CD4-positive, alpha-beta T cell treated with Interleukin-2 at 100 ng/mL for 4 hours (primary cell): Measurements from ENCODE around the gene CAVIN2.

Experiments used
- DNase-seq: peaks from one replicate; pipeline ENCODE4 v3.0.0-alpha.2; 2020; ENCODE audit warnings: low spot score

CAVIN2 gene

DNA sequence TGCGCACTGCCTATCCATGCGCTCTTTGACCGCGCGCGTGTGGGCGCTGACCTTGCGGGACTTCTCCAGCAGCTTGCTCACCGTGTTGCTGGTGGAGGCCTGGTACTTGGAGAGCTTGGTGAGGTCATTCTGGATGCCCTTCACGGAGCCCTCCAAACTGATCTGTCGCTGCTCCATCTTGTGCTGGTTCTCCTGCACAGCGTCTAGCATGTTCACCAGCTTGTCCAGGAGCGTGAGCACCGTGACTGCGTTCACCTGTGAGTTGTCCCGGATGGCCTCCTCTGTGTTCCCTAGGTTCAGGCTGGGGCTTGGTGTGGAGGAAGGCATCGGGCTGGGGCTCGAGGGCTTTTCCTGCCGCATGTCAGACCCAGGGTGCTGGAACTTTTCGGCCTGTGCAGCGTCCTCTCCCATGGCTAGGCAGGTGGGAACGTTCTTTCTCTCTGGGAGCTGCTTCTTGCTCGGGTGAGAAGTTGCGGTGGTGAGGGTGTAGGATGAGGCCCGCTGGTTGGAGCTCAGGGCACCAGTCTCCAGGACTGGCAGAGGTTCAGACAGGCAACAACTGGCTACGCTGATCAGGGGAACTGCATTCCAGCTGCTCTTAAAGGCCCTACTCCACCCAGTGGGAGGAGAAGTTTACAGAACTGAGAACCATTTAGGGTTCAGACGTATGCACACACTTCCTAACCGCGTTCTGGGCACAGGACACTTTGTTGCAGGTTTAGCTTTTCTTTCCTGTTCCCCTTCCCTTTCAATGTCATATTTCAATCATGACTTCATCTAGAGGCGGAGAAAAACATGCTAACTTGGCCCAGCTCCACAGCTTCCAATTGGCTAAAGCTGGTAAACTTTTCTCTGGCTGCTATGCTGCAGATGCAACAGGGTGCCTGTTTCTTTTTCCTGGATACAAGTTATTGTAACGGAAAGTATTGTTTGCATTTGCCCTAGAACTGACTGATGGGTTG is at the start of gene CAVIN2:
TSS of gene CAVIN2 (minus strand) at position 574 of the 962 bp plus-strand sequence. CDS start at position 411, 163 bp downstream.
- no peak for DNase-seq

- no peak for DNase-seq
Measured at GRCh38 chr2:191895743-191896142, 48.9 kb upstream of the CAVIN2 start.

DNA sequence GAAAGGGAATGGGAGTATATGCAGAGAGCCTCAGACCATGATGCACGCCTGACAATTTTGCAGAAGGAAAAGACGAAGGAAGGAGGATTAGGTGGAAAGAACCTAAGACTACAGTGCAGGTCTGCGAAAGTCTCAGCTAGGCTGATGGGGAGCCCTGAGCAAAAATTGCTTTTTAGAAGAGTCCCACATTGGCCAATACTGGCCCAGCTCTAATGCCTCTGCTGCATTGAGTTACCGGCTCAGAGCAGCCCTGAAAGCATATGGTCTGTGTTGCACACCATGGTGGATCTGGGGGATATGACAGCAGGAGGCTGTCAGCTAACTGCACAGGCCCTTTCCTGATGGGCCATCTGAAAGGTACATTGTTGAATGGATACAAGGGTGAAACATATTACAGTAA is 48.3 kb upstream of the CAVIN2 start:
- DNase-seq: no peak

- DNase-seq: no peak
Measured at GRCh38 chr2:191894681-191895147, 47.8 kb upstream of the CAVIN2 start.

DNA sequence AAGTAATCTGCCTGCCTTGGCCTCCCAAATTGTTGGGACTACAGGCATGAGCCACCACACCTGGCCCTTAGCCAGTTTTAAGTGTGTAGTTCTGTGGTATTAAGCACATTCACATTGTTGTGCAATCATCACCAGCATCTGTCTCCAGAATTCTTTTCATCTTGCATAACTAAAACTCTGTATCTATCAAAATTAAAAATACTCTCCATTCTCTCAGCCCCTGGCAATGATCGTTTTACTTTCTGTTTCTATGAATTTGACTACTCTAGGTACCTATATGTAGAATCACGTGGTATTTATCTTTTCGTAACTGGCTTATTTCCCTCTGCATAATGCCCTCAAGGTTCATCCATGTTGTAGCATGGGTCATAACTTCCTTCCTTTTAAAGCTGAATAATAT is 45.5 kb upstream of the CAVIN2 start:
- no peak for DNase-seq

DNA sequence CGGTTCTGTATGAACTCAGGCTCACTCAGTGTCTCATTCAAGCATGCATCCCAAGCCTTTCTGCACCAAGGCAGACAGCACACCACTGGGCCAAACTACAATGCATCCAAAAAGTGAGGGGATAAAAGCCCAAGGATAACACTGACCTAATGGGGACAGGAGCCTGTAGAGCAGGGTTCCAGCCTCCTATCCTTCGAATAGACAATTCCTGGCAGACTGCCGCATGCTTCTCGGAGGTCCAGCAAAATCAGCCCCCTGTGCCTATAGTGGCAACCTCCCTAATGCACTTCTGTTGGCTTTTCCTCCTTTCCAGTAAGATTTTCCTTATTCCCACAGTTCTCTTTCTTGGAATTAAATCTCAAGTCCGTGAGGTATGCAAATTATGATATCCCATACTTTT is 44.8 kb upstream of the CAVIN2 start:
- DNase-seq: no peak

DNA sequence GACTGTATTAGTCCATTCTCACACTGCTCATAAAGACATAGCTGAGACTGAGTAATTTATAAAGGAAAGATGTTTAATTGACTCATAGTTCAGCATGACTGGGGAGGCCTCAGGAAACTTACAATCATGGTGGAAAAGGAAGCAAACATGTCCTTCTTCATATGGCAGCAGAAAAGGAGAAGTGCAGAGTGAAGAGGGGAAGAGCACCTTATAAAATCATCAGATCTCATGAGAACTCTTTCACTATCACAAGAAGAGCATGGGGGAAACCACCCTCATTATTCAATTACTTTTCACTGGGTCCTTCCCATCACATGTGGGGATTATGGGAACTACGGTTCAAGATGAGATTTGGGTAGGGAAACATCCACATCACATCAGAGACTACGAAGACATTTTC is 43.0 kb upstream of the CAVIN2 start:
- DNase-seq: no peak

DNA sequence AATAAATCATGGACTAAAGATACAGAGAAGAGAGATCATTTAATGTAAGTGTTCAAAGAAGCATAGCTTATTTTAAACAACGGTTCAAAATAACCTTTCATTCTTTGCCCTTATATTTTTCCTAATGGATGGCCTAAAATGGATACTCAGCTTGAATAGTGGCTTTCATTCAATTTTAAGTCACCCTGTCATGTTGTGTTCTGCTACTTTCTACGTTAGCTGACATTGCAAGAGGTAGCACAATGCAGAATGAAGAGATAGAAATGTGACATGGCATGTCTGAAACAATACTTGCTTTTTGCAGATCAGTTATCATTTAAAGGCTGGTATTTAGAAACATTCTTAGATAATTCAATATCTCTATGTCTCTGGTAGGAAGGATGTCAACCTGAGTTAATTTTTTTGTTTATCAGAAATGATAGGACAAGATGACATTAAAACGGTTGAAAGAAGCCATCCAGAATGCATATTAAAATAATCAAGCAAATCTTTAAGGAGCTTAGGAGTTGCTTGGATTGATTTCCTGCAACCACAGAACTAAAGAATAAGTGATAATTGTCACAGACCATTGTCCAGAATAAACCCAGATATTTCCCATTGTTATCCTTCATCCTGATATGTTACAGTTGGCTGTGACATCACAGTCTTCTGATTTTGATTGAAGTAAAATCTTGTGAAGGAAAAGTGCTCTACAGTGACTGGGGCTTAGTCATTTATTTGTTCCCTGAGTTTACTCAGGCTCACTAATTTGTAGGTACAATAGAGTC is 41.7 kb upstream of the CAVIN2 start:
- DNase-seq: no peak

DNA sequence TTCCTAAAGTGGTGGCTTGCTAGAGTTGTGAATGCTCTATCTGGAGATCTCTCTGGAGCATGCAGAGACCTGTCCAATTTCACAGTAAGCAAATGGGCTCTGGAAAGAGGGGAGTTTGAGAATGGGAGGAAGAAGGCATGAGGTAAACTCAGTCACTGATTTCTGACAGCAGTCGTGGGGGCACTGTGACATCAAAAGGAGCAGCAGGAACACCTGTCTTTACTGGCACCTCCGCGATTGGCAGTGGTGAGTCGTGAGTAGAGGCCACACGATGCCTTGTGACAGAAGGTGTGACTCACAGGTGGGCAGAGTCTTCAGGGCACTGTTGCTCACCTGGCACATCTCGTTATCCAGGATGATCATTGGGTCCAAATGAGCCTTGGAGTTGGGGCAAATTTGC is 38.8 kb upstream of the CAVIN2 start:
- DNase-seq: no peak

GRCh38 chr2:191885098-191885497 is 38.2 kb upstream of the CAVIN2 start:
- no peak for DNase-seq

DNA sequence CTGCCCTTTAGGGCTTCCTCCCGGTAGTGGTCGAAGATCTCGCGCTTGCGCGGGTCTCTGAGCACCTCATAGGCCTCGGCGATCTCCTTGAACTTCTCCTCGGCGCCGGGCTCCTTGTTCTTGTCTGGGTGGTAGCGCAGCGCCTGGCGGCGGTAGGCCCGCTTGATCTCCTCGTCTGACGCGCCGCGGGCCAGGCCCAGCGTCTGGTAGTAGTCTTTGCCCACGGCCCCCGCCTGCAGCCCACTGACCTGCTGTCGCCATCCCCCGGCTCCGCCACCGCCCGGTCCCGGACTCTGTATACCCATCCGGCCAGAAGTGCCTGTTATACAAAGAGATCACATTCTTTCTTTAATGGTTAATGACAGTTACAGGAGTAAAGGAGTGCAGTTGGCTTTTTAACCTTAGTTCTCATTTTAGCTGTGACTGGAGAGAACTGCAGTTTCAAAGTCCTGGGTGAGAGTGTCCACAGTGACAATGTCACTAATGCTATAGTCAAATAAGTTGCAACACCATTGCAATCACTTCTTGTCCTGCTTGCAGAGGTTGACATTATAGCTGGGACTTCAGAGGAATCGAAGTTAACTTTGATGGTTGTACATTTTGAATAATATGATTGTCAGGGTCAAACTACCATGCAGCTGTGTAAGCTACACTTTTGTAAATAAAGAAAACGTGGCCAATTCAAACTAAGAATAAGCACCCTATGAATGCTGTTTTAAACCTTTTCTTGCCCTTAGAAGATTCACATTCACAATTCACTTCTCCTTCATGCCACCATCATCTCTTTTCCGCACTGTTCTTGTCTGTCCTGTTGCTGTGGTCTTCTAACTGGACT is 35.3 kb upstream of the CAVIN2 start:
- DNase-seq: no peak

DNA sequence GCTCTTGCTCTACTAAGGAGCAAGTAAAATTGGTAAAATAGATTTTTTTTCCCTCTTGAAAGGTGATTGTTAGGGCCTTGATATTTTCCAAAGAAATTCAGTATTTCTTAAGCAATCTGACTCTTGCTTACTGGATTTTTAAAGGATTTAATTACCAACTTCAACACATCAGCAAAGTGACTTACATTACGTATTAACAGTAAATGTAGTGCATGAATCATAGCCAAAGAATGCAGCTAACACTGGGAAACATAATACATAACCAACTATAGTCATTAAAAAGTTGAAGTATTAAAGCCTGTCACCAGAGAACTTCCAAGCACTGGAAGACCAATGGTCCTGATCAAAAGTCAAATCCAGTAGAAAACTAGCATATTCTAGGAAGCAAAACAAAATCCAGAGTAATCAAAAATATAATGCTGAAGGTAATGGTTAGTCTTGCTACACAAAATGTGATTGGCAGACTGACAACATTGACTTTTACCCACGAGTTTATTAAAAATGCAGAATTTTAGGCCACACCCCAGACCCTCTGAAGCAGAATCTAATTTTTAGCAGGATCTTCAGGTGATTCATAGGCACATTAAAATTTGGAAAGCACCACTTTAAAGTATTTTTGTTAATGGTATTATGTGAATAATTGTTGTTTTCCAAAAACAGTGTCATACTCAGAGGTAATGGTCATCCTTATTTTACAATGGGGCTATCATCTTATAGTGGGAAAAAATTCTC is 31.8 kb upstream of the CAVIN2 start:
- no peak for DNase-seq

DNA sequence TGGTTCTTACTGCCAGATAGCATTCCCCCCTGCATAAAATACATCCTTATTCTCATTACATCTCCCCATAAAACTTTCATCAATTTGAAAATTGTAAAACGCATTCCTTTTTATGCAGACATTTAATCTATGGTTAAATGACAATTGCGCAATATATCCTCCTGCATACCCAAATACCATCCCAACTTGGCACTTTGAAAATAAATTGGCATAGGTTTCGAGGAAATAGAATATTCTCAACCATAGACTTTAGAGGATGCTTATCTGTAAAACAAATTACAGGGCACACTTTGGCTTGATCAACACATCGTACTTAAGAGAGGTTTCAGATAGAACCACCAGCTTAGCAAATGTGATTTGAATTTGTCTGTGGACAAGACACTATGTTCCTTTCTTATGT is 31.0 kb upstream of the CAVIN2 start:
- DNase-seq: no peak

DNA sequence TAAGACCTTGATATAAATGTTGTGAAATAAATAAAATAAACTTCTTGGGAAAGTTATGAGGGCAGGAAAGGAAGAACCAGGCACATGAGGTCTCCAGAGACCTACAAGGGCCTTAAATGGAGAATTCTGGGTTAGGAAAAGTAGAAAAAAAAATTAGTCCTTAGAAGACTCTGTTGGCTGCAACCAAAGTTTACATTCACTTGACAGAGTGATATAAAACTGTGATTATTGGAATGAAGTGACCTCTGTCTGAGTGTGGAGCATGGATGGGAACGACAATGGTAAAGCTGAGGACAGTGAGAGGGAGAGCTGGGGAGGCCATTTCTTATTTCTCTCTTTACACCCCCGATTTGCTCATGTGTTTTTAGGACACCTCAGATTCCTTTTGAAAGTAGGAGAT is 29.0 kb upstream of the CAVIN2 start:
- DNase-seq: no peak

- DNase-seq: no peak
Measured at GRCh38 chr2:191870744-191871143, 23.9 kb upstream of the CAVIN2 start.

- no peak for DNase-seq
Measured at GRCh38 chr2:191869781-191870180, 22.9 kb upstream of the CAVIN2 start.

GRCh38 chr2:191869178-191869577 is 22.3 kb upstream of the CAVIN2 start:
- DNase-seq: no peak

- no peak for DNase-seq
Measured at GRCh38 chr2:191867507-191867847, 20.6 kb upstream of the CAVIN2 start.

- no peak for DNase-seq
Measured at GRCh38 chr2:191866675-191867506, 20.0 kb upstream of the CAVIN2 start.

GRCh38 chr2:191866195-191866594 is 19.3 kb upstream of the CAVIN2 start:
- no peak for DNase-seq
